SU-DHL-6 (cell line): ENCODE results near the gene IL11.

Source experiments
- CTCF ChIP-seq: fragments of 200-600 bp; sonication (generic); IDR thresholded peaks from one replicate; pipeline ENCODE4 v1.5.1; 2017; ENCODE audit warnings: antibody characterized with exemption, mild to moderate bottlenecking, low read length, moderate library complexity; ENCODE audit not compliant: insufficient read depth, poor library complexity, severe bottlenecking
- EZH2phosphoT487 ChIP-seq: fragments of 200-600 bp; sonication (generic), shearing (Covaris generic); conservative IDR thresholded peaks from 2 replicates; pipeline ENCODE4 v1.6.1; 2018; ENCODE audit warnings: mild to moderate bottlenecking, antibody characterized with exemption, low read length, moderate library complexity, mixed read lengths

DNA sequence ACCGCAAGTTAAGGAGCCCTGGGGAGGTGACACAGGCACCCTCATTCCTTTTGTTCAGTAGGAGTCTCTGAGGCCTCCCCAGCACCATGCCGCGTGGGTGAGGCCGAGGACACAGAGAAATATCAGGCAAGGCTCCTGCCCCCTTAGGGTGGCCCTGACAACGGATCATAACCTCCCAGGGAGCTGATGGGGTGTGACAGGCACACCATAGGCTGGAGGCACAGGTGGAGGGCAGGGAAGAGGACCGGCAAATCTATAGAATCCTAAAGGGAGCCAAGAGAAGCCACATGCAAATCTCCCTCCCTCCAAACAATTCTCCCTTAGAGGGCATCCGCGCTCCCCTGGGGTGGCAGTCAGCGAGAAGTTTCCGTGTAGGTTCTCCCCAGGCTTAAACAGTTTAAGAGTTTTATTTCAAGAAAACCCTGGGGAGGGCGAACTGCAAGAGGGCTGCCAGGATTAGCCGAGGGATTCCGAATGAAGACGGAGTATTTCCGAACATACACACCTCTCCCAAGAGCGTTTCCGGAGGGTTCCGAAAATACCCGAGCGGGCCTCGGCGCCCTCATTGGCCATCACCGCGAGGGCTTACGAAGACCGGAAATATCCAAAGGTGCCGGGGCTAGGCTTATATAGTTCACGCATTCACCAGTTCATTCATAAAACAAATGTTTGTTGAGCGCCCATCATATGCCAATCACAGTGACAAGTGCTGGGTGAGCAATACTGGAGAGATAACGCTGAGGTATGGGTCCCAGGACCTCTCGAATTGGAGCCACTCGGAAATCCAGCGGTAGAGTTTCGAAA is 14.9 kb upstream of the IL11 start:
- TF ChIP-seq CTCF (no peak), EZH2phosphoT487 (no peak)
